ENCODE data around the gene ALG8. TPM values are rescaled to one million over a fixed set of nuclear protein-coding genes. Genes with fewer than 3 reads are reported as not detected.

ALG8 gene
- polyA plus RNA-seq, 1 donor from 2014 or later = 42.1 TPM

DNA sequence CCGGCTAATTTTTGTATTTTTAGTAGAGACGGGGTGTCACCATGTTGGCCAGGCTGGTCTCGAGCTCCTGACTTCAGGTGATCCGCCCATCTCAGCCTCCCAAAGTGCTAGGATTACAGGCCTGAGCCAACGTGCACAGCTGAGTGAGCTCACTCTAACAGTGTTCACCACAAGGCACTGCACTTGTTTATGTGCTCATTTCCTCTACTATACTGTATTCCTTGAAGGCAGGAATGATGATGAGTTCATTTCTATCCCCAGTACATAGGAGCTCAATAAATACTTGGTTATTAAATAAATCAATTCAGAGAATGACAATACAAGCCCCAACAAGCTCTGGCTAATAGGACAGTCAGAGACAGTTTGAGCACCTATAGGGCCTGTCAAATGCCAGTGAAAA lies 29.1 kb downstream of the ALG8 start:
- Histone ChIP-seq H3K9me2 (ENCODE audit: insufficient read depth, low read length) (no peaks in the 10 kb centered on the region), H2AFZ (ENCODE audit: low read depth, low read length) (no peak overlapping the region), H3K27me3 (ENCODE audit: insufficient read depth, low read depth, low read length) (no peaks in the 10 kb centered on the region), H4K20me1 (ENCODE audit: insufficient read depth) (no peaks in the 10 kb centered on the region), H3K79me2 (replicated peaks; ENCODE audit: insufficient read depth, low read length) (no peaks in the 10 kb centered on the region), H3F3A (ENCODE audit: insufficient read depth, low read length, poor library complexity, severe bottlenecking) (no peaks in the 10 kb centered on the region), H3K9ac (ENCODE audit: low read length) (no peak overlapping the region), H3K4me2 (ENCODE audit: low read length) (no peak overlapping the region), H3K9me3 (ENCODE audit: low read length) (no peaks in the 10 kb centered on the region), H3K36me3 (ENCODE audit: insufficient read depth, low read length) (no peaks in the 10 kb centered on the region), H3K4me3 (ENCODE audit: low read length) (no peak overlapping the region), H3K27ac (ENCODE audit: low read length) (no peak overlapping the region)
- TF ChIP-seq SMC3 (conservative IDR thresholded peaks at IDR 0.05; ENCODE audit: poor library complexity) (no peak), TAF1 (IDR thresholded peaks at IDR 0.05; ENCODE audit: low read depth) (no peak), EP300 (conservative IDR thresholded peaks at IDR 0.05; ENCODE audit: poor library complexity, severe bottlenecking) (no peak)

DNA sequence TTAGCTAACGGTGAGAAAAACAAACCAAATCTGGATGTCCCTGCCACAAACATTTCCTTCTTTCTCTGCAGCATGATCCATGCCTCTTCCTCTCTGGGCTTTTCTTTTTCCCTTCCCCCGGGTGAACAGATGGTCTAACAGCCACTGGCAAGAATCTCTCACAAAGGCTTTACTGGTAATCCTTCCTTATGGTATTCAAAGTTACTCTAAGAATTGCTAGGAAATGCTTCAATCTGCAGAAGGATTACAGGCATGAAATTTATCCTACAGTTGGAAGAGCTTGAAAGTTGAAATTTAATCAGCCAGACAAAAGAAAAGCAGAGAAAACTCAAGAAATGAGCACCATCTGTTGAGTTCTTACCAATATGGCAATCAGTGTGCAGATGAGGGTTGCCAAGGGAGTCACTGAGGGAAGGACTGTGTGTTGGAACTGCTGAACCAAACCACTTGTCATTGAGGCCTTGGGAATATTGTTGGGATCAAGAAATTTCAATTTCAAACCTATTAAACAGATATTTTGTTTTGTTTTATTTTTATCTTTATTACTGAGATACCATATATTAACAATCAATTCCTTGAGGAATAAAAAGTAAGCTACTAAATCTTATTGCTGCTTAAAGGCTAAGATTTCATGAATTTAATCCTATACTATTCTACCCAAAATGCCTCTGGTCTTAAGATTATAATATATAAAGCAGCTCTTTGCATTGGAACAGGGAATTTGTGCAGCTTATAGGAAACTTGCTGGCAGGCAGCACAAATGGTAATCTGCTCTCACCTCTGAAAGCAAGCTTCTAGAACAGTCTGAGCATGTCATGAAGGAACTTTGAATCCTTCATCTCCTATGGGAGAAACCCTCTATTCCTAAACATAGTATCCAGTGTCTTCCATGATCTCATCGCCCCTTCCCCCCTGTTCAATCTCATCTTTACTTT lies 30.1 kb downstream of the ALG8 start:
- H3K79me2 ChIP-seq (replicated peaks; ENCODE audit: insufficient read depth, low read length) = no peaks in the 10 kb centered on the region
- no peaks in the 10 kb centered on the region for H3K27me3 ChIP-seq (ENCODE audit: insufficient read depth, low read depth, low read length)
- H3K36me3 ChIP-seq (ENCODE audit: insufficient read depth, low read length) = no peaks in the 10 kb centered on the region
- H3K27ac ChIP-seq (ENCODE audit: low read length) = no peak overlapping the region
- H2AFZ ChIP-seq (ENCODE audit: low read depth, low read length) = no peak overlapping the region
- no peak overlapping the region for H3K9ac ChIP-seq (ENCODE audit: low read length)
- no peak overlapping the region for H3K4me3 ChIP-seq (ENCODE audit: low read length)
- H3K4me2 ChIP-seq (ENCODE audit: low read length) = no peak overlapping the region
- no peaks in the 10 kb centered on the region for H3K9me3 ChIP-seq (ENCODE audit: low read length)
- H4K20me1 ChIP-seq (ENCODE audit: insufficient read depth) = no peaks in the 10 kb centered on the region
- no peaks in the 10 kb centered on the region for H3F3A ChIP-seq (ENCODE audit: insufficient read depth, low read length, poor library complexity, severe bottlenecking)
- H3K9me2 ChIP-seq (ENCODE audit: insufficient read depth, low read length) = no peaks in the 10 kb centered on the region
- TF ChIP-seq SMC3 (conservative IDR thresholded peaks at IDR 0.05; ENCODE audit: poor library complexity) (no peak), TAF1 (IDR thresholded peaks at IDR 0.05; ENCODE audit: low read depth) (no peak), EP300 (conservative IDR thresholded peaks at IDR 0.05; ENCODE audit: poor library complexity, severe bottlenecking) (no peak), MXI1 (conservative IDR thresholded peaks at IDR 0.05; ENCODE audit: poor library complexity, severe bottlenecking) (no peak), RAD21 (conservative IDR thresholded peaks at IDR 0.05) (no peak), EZH2 (IDR thresholded peaks at IDR 0.05; ENCODE audit: borderline replicate concordance, insufficient read depth, low read length, poor library complexity, severe bottlenecking) (no peak), POLR2AphosphoS5 (IDR thresholded peaks at IDR 0.05) (no peak)
- TF ChIP-seq, protein P1, sequence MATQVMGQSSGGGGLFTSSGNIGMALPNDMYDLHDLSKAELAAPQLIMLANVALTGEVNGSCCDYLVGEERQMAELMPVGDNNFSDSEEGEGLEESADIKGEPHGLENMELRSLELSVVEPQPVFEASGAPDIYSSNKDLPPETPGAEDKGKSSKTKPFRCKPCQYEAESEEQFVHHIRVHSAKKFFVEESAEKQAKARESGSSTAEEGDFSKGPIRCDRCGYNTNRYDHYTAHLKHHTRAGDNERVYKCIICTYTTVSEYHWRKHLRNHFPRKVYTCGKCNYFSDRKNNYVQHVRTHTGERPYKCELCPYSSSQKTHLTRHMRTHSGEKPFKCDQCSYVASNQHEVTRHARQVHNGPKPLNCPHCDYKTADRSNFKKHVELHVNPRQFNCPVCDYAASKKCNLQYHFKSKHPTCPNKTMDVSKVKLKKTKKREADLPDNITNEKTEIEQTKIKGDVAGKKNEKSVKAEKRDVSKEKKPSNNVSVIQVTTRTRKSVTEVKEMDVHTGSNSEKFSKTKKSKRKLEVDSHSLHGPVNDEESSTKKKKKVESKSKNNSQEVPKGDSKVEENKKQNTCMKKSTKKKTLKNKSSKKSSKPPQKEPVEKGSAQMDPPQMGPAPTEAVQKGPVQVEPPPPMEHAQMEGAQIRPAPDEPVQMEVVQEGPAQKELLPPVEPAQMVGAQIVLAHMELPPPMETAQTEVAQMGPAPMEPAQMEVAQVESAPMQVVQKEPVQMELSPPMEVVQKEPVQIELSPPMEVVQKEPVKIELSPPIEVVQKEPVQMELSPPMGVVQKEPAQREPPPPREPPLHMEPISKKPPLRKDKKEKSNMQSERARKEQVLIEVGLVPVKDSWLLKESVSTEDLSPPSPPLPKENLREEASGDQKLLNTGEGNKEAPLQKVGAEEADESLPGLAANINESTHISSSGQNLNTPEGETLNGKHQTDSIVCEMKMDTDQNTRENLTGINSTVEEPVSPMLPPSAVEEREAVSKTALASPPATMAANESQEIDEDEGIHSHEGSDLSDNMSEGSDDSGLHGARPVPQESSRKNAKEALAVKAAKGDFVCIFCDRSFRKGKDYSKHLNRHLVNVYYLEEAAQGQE (IDR thresholded peaks at IDR 0.05; ENCODE audit: borderline replicate concordance) = no peak
- TF ChIP-seq, protein P2, sequence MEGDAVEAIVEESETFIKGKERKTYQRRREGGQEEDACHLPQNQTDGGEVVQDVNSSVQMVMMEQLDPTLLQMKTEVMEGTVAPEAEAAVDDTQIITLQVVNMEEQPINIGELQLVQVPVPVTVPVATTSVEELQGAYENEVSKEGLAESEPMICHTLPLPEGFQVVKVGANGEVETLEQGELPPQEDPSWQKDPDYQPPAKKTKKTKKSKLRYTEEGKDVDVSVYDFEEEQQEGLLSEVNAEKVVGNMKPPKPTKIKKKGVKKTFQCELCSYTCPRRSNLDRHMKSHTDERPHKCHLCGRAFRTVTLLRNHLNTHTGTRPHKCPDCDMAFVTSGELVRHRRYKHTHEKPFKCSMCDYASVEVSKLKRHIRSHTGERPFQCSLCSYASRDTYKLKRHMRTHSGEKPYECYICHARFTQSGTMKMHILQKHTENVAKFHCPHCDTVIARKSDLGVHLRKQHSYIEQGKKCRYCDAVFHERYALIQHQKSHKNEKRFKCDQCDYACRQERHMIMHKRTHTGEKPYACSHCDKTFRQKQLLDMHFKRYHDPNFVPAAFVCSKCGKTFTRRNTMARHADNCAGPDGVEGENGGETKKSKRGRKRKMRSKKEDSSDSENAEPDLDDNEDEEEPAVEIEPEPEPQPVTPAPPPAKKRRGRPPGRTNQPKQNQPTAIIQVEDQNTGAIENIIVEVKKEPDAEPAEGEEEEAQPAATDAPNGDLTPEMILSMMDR (IDR thresholded peaks at IDR 0.05; ENCODE audit: poor library complexity, severe bottlenecking) = no peak
